Measurements from ENCODE around the gene RMP24.

DNA sequence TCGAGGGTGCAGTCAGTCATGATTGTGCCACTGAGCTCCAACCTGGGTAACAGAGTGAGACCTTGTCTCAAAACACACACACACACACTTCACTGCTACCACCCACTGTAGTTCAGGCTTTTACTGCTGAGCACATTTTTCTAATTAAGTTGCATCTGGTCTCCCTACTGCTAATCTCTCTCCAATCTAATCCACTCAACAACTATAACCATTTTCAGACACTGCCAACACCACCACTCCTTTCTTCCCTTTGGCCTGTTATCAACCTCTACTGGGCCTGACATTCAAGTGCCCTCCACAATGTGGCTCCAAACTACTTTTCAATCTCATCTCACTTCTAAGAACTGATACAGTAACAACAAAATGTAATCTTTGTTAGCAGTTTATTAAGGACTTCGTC lies 44.8 kb downstream of the RMP24 start:
- TF ChIP-seq CTCF (IDR thresholded peaks at IDR 0.05) (no peak), POLR2AphosphoS5 (IDR thresholded peaks at IDR 0.05) (no peak), EP300 (IDR thresholded peaks at IDR 0.05; ENCODE audit: low read depth) (no peak)
